NCI-H1694 treated with DMSO at 0.1 percent for 48 hours (cell line): ENCODE results near the gene OSGIN1.
"Not testable (repeated sequence)": the region's sequence is repeated elsewhere in the genome, so short reads cannot be mapped to it uniquely, and the experiment has no call there.

Source experiments
- DNase-seq: peaks from one replicate; lab custom pipeline; 2025; lab: John Stamatoyannopoulos, UW

OSGIN1 gene

DNA sequence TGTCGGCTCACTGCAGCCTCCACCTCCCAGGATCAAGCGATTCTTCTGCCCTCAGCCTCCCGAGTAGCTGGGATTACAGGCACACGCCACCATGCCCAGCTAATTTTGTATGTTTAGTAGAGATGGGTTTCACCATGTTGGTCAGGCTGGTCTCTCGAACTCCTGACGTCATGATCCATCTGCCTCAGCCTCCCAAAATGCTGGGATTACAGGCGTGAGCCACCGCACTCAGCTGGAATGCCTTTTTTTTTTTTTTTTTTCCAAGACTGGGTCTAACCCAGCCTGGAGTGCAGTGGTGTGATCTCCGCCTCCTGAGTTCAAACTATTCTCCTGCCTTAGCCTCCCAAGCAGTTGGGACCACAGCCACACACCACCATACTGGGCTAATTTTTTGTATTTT, 11.5 kb upstream of the OSGIN1 start:
- not testable (repeated sequence) for DNase-seq

GRCh38 chr16:83942074-83942473, 11.0 kb upstream of the OSGIN1 start:
- no peak for DNase-seq

DNA sequence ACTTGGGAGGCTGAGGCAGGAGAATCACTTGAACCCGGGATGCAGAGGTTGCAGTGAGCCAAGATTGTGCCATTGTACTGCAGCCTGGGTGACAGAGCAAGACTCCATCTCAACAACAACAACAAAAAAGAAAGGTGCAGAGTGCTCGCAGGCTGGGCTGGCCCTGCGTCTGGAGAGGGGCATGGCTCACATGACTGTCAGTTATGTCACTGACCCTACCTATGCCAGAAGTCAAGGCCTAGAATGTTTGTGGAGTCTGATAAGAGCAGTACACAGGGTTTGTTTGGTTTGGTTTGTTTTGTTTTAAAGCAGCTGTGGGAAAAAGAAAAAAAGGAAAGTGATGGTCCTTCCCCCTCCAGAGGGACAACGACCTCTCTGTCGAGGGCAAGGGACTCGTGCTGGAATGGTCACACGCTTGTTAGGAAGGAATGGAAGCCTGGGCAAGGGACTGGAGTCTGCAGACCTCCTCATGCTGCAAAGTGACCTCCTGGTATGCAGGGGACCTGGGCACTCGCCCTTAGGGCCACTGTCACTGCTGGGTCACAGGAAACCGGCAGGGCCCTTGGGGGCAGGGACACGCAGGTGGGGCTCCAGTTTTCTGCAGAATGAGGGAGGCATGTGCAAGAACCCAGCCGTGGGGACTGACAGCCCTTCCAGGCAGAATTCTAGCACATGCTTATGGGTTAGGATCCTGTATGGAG, 10.1 kb upstream of the OSGIN1 start:
- DNase-seq = no peak

- DNase-seq = no peak
Measured at GRCh38 chr16:83943516-83944050, 9.5 kb upstream of the OSGIN1 start.

GRCh38 chr16:83945587-83945986, 7.5 kb upstream of the OSGIN1 start:
- DNase-seq = no peak

- no peak for DNase-seq
Measured at GRCh38 chr16:83946154-83946780, 6.8 kb upstream of the OSGIN1 start.

GRCh38 chr16:83946781-83947566, 6.1 kb upstream of the OSGIN1 start:
- no peak for DNase-seq

- DNase-seq = no peak
Measured at GRCh38 chr16:83947642-83948234, 5.3 kb upstream of the OSGIN1 start.

DNA sequence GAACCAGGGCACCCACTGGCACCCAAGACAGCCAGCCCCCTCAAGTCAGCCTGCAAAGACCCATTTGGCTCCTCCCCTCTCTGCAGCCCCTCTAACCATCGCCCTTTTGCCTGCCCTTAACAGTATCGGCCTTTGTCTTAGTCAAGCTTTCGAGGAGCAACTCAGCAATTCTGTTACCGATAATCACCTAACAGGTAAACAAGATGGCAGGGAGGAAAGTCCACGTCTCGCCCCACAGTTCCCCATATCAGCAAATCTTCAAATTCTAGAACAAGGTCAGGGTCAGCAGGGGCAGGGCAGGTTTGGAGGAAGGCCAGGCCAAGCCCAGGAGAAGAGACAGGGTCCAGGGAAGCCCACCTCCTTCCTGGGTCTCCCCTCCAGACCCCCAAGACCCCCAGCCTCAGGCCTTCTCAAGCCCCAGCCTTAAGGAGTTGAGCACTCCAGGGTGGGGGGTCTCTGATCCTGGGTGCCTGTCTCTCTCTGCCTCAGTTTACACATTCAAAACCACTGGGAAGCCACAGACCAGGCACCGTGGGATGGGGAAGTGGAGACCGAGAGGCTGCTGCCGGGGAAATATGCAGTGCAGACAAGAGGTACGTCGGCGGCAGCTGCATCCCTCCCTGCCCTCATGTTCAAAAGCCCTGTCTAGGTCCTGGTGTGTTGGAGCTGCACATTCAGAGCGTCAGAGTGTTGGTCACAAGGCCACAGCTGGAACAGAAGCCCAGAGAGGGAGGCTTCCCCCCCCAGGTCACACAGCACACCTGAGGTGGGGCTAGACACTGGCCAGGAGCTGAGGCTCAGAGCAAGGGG, 3.9 kb upstream of the OSGIN1 start:
- no peak for DNase-seq

GRCh38 chr16:83949724-83950001, 3.4 kb upstream of the OSGIN1 start:
- no peak for DNase-seq

DNA sequence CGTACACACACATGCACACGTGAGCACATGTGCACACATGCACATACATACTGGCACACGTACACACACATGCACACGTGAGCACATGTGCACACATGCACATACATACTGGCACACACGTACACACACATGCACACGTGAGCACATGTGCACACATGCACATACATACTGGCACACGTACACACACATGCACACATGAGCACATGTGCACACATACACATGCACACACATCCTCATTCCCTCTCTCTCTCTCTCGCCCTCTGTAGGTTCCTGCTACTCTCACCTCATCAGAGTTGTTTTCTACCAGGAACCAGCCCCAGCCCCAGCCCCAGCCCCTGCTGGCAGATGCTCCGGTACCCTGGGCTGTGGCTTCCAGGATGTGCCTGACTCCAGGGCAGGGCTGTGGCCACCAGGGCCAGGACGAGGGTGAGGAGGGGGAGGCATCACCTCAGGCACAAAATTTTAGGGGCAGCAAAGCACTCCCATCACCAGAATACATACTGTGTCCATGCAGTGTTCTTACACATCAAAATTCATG, 2.1 kb upstream of the OSGIN1 start:
- not testable (repeated sequence) for DNase-seq

DNA sequence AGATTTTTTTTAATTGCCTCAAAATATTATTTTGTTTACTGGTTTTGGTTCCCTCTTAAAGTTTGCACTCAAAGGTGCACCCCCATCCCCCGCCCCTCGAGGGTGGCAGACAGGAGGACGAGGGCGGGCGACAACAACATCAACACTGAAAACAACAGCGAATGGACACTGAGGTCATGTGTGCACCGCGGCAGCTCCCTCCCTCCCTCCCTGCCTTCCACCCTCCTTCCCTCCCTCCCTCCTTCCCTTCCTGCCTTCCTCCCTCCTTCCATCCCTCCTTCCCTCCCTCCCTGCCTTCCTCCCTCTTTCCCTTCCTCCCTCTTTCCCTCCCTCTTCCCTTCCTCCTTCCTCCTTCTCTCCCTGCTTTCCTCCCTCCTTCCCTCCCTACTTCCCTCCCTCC, 1.5 kb upstream of the OSGIN1 start:
- DNase-seq = no peak

GRCh38 chr16:83952587-83952939, 477 bp upstream of the OSGIN1 start:
- no peak for DNase-seq

GRCh38 chr16:83953796-83954576, 946 bp downstream of the OSGIN1 start:
- DNase-seq = no peak

GRCh38 chr16:83954577-83955016, 1.6 kb downstream of the OSGIN1 start:
- DNase-seq = no peak

DNA sequence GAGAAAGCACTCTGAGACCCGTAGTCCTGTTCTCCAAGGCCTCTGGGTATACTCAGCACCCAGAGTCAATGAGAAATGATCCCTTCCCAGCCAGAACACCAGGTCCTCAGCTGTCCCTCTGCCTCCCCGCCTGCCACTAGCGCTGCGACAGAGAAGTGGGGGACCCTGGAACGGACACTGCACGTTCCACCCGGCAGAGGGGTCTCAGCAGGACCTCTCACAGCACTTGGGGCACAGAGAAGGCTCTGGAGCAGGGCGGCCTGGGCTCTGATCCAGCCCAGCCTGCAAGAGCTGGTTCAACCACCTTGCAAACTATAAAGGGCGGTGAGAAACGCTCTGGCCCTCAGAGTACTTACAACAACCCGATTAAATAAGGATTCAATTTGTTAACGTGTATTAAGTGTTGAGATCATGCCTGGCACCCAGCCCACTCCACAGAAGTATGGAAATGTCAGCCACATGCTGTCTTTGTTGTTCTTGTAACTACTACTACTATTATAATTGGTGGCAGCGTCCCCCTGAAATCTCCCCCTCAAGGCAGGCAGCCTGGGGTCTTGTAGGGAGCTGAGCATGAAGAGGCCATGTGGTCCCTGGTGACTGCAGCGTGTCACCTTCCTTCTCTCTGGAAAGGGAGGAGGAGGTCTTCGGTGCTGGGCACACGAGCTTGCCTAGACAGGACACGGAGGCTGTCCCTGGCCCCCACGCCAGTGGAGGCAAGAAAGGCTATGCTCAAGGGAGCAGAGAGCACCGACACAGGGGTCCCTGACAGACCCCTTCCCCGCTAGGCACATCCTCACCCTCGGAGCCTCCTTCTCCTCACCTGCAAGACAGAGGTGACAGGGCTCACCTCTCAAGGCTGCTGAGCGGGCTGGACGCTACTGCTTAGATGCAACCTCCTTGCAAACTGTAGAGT, 2.4 kb downstream of the OSGIN1 start:
- no peak for DNase-seq

DNA sequence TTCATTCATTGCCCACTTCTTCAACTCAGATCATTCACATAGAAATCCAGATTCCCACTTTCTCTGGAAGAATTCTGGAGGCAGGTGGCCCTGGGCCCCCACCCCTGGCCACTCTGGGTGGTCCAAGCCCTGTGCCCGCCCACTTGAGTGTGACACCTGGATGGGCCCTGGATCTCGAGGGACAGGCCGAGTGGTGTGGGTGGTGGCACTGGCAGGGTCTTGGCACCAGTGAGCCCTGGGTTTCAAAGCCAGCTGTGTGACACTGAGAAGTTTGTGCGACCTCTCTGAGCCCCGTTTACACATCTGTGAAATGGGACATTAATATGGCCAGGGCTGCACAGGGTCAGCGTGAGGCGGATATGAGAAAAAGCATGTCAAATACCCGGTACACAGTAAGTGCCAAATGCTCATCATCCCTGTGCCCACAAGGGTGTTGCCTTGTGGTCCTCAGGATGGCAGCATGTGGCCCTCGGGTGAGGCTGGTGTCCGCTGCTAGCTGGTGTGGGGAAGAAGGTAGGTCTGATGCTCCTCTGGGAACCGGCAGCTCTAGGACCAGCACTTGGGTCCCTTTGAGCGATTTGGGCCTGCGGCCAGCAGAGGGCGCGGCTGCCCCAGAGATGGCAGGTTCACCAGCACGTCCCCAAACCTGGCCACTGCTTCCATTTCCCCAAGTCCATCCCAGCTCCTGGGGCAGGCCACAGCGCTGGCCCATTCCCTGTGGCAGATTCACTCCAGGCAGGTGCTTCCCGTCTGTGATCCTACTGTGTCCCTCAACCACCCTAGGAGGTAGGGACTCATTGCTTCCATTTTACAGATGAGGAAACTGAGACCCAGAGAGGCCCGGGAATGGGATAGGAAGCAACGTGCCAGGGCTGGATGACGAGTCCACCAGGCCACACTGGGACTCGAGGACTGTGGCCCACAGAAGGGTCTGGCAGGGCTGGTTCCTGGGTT, 3.6 kb downstream of the OSGIN1 start:
- peak; percentile 58 for DNase-seq

- DNase-seq = no peak
Measured at GRCh38 chr16:83957296-83957855, 4.3 kb downstream of the OSGIN1 start.
